Measurements from ENCODE around the gene CRACR2B.

CRACR2B gene

DNA sequence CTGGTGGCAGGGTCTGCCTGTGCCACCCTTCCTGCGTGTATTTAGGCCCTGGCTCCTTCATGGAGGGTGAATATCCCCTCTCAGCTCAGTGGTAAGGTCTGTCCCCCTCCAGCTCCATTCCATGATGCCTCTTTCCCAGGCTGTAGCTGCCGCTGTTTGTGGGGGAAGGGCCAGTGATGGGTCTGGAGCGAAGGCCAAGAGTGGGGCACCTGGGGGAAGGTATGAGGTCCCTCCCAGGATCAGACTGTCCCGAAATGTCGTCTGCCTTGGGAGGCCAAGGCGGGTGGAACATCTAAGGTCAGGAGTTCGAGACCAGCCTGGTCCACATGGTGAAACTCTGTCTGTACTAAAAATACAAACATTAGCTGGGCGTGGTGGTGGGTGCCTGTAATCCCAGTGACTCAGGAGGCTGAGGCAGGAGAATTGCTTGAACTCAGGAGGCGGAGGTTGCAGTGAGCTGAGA lies 6.2 kb downstream of the CRACR2B start (continued):
- TF ChIP-seq, protein P1, sequence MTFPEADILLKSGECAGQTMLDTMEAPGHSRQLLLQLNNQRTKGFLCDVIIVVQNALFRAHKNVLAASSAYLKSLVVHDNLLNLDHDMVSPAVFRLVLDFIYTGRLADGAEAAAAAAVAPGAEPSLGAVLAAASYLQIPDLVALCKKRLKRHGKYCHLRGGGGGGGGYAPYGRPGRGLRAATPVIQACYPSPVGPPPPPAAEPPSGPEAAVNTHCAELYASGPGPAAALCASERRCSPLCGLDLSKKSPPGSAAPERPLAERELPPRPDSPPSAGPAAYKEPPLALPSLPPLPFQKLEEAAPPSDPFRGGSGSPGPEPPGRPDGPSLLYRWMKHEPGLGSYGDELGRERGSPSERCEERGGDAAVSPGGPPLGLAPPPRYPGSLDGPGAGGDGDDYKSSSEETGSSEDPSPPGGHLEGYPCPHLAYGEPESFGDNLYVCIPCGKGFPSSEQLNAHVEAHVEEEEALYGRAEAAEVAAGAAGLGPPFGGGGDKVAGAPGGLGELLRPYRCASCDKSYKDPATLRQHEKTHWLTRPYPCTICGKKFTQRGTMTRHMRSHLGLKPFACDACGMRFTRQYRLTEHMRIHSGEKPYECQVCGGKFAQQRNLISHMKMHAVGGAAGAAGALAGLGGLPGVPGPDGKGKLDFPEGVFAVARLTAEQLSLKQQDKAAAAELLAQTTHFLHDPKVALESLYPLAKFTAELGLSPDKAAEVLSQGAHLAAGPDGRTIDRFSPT (tag by site-specific recombination; IDR thresholded peaks at IDR 0.05): peak; percentile 41; the same call in 1 of the 2 replicates
- TF ChIP-seq, protein P2, sequence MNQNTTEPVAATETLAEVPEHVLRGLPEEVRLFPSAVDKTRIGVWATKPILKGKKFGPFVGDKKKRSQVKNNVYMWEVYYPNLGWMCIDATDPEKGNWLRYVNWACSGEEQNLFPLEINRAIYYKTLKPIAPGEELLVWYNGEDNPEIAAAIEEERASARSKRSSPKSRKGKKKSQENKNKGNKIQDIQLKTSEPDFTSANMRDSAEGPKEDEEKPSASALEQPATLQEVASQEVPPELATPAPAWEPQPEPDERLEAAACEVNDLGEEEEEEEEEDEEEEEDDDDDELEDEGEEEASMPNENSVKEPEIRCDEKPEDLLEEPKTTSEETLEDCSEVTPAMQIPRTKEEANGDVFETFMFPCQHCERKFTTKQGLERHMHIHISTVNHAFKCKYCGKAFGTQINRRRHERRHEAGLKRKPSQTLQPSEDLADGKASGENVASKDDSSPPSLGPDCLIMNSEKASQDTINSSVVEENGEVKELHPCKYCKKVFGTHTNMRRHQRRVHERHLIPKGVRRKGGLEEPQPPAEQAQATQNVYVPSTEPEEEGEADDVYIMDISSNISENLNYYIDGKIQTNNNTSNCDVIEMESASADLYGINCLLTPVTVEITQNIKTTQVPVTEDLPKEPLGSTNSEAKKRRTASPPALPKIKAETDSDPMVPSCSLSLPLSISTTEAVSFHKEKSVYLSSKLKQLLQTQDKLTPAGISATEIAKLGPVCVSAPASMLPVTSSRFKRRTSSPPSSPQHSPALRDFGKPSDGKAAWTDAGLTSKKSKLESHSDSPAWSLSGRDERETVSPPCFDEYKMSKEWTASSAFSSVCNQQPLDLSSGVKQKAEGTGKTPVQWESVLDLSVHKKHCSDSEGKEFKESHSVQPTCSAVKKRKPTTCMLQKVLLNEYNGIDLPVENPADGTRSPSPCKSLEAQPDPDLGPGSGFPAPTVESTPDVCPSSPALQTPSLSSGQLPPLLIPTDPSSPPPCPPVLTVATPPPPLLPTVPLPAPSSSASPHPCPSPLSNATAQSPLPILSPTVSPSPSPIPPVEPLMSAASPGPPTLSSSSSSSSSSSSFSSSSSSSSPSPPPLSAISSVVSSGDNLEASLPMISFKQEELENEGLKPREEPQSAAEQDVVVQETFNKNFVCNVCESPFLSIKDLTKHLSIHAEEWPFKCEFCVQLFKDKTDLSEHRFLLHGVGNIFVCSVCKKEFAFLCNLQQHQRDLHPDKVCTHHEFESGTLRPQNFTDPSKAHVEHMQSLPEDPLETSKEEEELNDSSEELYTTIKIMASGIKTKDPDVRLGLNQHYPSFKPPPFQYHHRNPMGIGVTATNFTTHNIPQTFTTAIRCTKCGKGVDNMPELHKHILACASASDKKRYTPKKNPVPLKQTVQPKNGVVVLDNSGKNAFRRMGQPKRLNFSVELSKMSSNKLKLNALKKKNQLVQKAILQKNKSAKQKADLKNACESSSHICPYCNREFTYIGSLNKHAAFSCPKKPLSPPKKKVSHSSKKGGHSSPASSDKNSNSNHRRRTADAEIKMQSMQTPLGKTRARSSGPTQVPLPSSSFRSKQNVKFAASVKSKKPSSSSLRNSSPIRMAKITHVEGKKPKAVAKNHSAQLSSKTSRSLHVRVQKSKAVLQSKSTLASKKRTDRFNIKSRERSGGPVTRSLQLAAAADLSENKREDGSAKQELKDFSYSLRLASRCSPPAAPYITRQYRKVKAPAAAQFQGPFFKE (tag by site-specific recombination; IDR thresholded peaks at IDR 0.05; ENCODE audit: borderline replicate concordance): no peak
- no peak for TF ChIP-seq ZNF530 (tag by site-specific recombination; IDR thresholded peaks at IDR 0.05; ENCODE audit: low read depth)
- TF ChIP-seq, protein P3, sequence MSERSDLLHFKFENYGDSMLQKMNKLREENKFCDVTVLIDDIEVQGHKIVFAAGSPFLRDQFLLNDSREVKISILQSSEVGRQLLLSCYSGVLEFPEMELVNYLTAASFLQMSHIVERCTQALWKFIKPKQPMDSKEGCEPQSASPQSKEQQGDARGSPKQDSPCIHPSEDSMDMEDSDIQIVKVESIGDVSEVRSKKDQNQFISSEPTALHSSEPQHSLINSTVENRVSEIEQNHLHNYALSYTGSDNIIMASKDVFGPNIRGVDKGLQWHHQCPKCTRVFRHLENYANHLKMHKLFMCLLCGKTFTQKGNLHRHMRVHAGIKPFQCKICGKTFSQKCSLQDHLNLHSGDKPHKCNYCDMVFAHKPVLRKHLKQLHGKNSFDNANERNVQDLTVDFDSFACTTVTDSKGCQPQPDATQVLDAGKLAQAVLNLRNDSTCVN (tag by site-specific recombination; optimal IDR thresholded peaks at IDR 0.05): no peak
- no peak for TF ChIP-seq GLI4 (tag by site-specific recombination; IDR thresholded peaks at IDR 0.05)
- TF ChIP-seq GFI1B (tag by site-specific recombination; IDR thresholded peaks at IDR 0.05): no peak
- no peak for TF ChIP-seq ZNF571 (tag by site-specific recombination; IDR thresholded peaks at IDR 0.05)
- TF ChIP-seq, protein P4, sequence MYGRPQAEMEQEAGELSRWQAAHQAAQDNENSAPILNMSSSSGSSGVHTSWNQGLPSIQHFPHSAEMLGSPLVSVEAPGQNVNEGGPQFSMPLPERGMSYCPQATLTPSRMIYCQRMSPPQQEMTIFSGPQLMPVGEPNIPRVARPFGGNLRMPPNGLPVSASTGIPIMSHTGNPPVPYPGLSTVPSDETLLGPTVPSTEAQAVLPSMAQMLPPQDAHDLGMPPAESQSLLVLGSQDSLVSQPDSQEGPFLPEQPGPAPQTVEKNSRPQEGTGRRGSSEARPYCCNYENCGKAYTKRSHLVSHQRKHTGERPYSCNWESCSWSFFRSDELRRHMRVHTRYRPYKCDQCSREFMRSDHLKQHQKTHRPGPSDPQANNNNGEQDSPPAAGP (tag by site-specific recombination; IDR thresholded peaks at IDR 0.05): peak; percentile 40; the same call in 1 of the 2 replicates
- TF ChIP-seq SP7 (tag by site-specific recombination; IDR thresholded peaks at IDR 0.05): peak; percentile 39; the same call in 1 of the 2 replicates
- no peak for TF ChIP-seq ZNF121 (tag by site-specific recombination; IDR thresholded peaks at IDR 0.05)
- TF ChIP-seq ZNF623 (tag by site-specific recombination; IDR thresholded peaks at IDR 0.05): no peak
- TF ChIP-seq ZNF404 (tag by site-specific recombination; IDR thresholded peaks at IDR 0.05): no peak
- TF ChIP-seq, protein P5, sequence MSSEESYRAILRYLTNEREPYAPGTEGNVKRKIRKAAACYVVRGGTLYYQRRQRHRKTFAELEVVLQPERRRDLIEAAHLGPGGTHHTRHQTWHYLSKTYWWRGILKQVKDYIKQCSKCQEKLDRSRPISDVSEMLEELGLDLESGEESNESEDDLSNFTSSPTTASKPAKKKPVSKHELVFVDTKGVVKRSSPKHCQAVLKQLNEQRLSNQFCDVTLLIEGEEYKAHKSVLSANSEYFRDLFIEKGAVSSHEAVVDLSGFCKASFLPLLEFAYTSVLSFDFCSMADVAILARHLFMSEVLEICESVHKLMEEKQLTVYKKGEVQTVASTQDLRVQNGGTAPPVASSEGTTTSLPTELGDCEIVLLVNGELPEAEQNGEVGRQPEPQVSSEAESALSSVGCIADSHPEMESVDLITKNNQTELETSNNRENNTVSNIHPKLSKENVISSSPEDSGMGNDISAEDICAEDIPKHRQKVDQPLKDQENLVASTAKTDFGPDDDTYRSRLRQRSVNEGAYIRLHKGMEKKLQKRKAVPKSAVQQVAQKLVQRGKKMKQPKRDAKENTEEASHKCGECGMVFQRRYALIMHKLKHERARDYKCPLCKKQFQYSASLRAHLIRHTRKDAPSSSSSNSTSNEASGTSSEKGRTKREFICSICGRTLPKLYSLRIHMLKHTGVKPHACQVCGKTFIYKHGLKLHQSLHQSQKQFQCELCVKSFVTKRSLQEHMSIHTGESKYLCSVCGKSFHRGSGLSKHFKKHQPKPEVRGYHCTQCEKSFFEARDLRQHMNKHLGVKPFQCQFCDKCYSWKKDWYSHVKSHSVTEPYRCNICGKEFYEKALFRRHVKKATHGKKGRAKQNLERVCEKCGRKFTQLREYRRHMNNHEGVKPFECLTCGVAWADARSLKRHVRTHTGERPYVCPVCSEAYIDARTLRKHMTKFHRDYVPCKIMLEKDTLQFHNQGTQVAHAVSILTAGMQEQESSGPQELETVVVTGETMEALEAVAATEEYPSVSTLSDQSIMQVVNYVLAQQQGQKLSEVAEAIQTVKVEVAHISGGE (tag by site-specific recombination; conservative IDR thresholded peaks at IDR 0.05; ENCODE audit: low read depth): no peak
- TF ChIP-seq ZNF292 (tag by site-specific recombination; IDR thresholded peaks at IDR 0.05; ENCODE audit: borderline replicate concordance, low read depth): no peak
- TF ChIP-seq EGR2 (tag by site-specific recombination; IDR thresholded peaks at IDR 0.05; ENCODE audit: low read depth): no peak
- TF ChIP-seq ZNF600 (tag by site-specific recombination; IDR thresholded peaks at IDR 0.05): no peak
- TF ChIP-seq ZFP3 (tag by site-specific recombination; IDR thresholded peaks at IDR 0.05; ENCODE audit: low read depth): no peak
- no peak for TF ChIP-seq ZNF776 (tag by site-specific recombination; IDR thresholded peaks at IDR 0.05; ENCODE audit: borderline replicate concordance)
- TF ChIP-seq, protein P6, sequence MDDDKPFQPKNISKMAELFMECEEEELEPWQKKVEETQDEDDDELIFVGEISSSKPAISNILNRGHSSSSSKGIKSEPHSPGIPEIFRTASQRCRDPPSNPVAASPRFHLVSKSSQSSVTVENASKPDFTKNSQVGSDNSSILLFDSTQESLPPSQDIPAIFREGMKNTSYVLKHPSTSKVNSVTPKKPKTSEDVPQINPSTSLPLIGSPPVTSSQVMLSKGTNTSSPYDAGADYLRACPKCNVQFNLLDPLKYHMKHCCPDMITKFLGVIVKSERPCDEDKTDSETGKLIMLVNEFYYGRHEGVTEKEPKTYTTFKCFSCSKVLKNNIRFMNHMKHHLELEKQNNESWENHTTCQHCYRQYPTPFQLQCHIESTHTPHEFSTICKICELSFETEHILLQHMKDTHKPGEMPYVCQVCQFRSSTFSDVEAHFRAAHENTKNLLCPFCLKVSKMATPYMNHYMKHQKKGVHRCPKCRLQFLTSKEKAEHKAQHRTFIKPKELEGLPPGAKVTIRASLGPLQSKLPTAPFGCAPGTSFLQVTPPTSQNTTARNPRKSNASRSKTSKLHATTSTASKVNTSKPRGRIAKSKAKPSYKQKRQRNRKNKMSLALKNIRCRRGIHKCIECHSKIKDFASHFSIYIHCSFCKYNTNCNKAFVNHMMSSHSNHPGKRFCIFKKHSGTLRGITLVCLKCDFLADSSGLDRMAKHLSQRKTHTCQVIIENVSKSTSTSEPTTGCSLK (tag by site-specific recombination; IDR thresholded peaks at IDR 0.05): no peak
- no peak for TF ChIP-seq ZNF302 (tag by site-specific recombination; IDR thresholded peaks at IDR 0.05; ENCODE audit: low read depth)
- no peak; the same call in 1 of the 2 replicates for TF ChIP-seq ZNF394 (tag by site-specific recombination; IDR thresholded peaks at IDR 0.05; ENCODE audit: borderline replicate concordance)
- peak; percentile 82; the same call in 1 of the 2 replicates for TF ChIP-seq KLF8 (tag by site-specific recombination; IDR thresholded peaks at IDR 0.05)
- no peak for TF ChIP-seq ZNF837 (tag by site-specific recombination; IDR thresholded peaks at IDR 0.05)

Measured in HEK293 (cell line).